ENCODE data around the gene PDZRN3. TPM values are rescaled to one million over a fixed set of nuclear protein-coding genes. Genes with fewer than 3 reads are reported as not detected.
A peak's percentile ranks its signal among the peaks of the same experiment; 100 is the strongest.

Gene PDZRN3
- total RNA-seq, 1 experiment from 2014 or later = 5.9 TPM

GRCh38 chr3:73473181-73473897 is 151.4 kb downstream of the PDZRN3 start:
- Histone ChIP-seq H2BK20ac (ENCODE audit: low read depth, low read length, poor library complexity, severe bottlenecking) (no peak overlapping the region), H3K56ac (ENCODE audit: insufficient read length, low read depth, low read length) (no peak overlapping the region), H3K79me2 (ENCODE audit: insufficient read depth, low read length) (no peaks in the 10 kb centered on the region), H4K20me1 (ENCODE audit: control insufficient read depth, insufficient read depth, insufficient read length) (no peaks in the 10 kb centered on the region), H3K4me1 (ENCODE audit: insufficient read depth, low read length) (peaks cover 2% of the 10 kb centered on the region), H3K9me3 (ENCODE audit: control insufficient read depth, low read depth, low read length) (no peaks in the 10 kb centered on the region), H4K8ac (replicated peaks; ENCODE audit: insufficient read length, low read depth, low read length) (no peak overlapping the region), H3T11ph (ENCODE audit: low read length) (no peak overlapping the region), H3K18ac (ENCODE audit: insufficient read length, low read depth, low read length) (no peak overlapping the region), H3K9ac (ENCODE audit: extremely low read depth, insufficient read length, low read length) (no peak overlapping the region), H3K27me3 (ENCODE audit: insufficient read depth, low read length) (no peaks in the 10 kb centered on the region), H4K5ac (ENCODE audit: insufficient read length, low read depth, low read length) (no peak overlapping the region), H3K27ac (ENCODE audit: insufficient read length, low read depth, low read length) (no peak overlapping the region), H2AFZ (ENCODE audit: low read length) (no peak overlapping the region), H2AK5ac (ENCODE audit: insufficient read length, low read length) (no peak overlapping the region), H3K4me2 (ENCODE audit: insufficient read depth, insufficient read length, low read length) (no peak overlapping the region), H3K79me1 (ENCODE audit: insufficient read depth, low read depth, low read length, poor library complexity, severe bottlenecking) (no peaks in the 10 kb centered on the region), H2BK120ac (ENCODE audit: low read depth, low read length, poor library complexity, severe bottlenecking) (no peak overlapping the region), H2BK12ac (ENCODE audit: insufficient read length, low read depth, low read length) (no peak overlapping the region), H3K4ac (ENCODE audit: low read depth, low read length) (no peak overlapping the region), H3K23ac (ENCODE audit: insufficient read length, low read depth, low read length) (no peak overlapping the region), H2BK5ac (ENCODE audit: insufficient read length, low read length) (no peak overlapping the region), H2BK15ac (ENCODE audit: low read depth, low read length) (no peak overlapping the region), H3K14ac (ENCODE audit: insufficient read depth, low read length) (no peak overlapping the region), H4K91ac (ENCODE audit: insufficient read length, low read depth, low read length) (no peak overlapping the region), H3K23me2 (ENCODE audit: insufficient read length, low read depth, low read length, poor library complexity, severe bottlenecking) (no peaks in the 10 kb centered on the region)
- WGBS (ENCODE audit: extremely low coverage, insufficient read length, low lambda C conversion rate) = no CpG with 5 or more reads among the region's 5 CpGs
- no peak overlapping the region for H3K4me3 Mint-ChIP-seq
- H3K36me3 Mint-ChIP-seq (ENCODE audit: insufficient read depth in 1 of 3, low read depth in 3 of 3) = peaks cover 4 to 10% (median 9%) of the 10 kb centered on the region in 3 experiments
- H3K9me3 Mint-ChIP-seq = peaks cover 4 to 17% of the 10 kb centered on the region in 2 experiments; a peak in 4 of 5 replicates
- TF ChIP-seq CTCF (conservative IDR thresholded peaks at IDR 0.05) = no peak
- H3K4me1 Mint-ChIP-seq = peaks cover 23 to 28% of the 10 kb centered on the region in 2 experiments
- H3K27me3 Mint-ChIP-seq (ENCODE audit: low read depth) = no peaks in the 10 kb centered on the region
- no peak for DNase-seq
- peak overlapping the region in 1 of 3 experiments; percentile 2; a peak in 1 of 7 replicates for H3K27ac Mint-ChIP-seq

Data from H9 (cell line).